GM18517 (cell line): ENCODE results near the gene BRD8.

Experiments used
- ATAC-seq: cut with Tn5 transposase; IDR thresholded peaks from one replicate; pipeline ENCODE4 v1.9.1; 2021; ENCODE audit warnings: mild to moderate bottlenecking, moderate library complexity; ENCODE audit not compliant: unreplicated experiment

BRD8 gene

DNA sequence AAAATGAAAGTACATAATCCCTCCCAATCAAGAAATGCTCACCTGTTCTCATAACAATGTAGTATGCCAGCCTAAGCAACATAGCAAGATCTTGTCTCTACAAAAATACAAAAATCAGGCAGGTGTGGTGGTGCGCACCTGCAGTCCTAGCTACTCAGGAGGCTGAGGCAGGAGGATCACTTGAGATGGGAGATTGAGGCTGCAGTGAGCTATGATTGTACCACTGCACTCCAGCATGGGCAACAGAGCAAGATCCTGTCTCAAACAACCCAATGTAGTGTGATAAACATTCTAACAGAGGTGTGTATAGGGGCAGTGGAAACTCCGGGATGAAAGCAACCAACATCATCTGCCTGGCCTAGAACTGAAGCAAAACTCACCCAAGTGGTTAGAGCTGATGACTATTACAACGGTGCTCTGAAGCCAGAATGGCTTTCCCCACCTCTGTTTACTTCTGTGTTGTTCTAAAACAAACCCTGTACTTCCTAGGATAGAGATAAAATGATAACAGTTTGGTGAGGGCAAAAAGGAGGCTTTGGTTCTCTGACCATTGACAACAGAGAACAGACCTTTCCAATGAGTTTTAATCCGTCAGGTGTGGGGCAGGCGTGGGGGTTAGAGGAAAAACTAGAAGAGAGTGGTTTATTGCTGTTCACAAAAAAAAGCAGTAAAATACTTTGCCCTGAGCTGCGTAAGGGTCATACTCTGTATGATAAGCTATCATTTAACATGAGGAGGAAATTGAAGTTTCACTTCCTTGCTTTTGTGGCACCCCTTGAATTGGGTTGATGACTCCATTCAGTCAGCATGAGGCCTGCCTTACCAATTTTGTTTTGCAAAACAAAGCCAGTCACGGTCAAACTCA lies 75.7 kb downstream of the BRD8 start:
- no peak for ATAC-seq

GRCh38 chr5:138096997-138097828 lies 81.2 kb downstream of the BRD8 start:
- ATAC-seq, result no peak

GRCh38 chr5:138096363-138096762 lies 82.1 kb downstream of the BRD8 start:
- no peak for ATAC-seq

DNA sequence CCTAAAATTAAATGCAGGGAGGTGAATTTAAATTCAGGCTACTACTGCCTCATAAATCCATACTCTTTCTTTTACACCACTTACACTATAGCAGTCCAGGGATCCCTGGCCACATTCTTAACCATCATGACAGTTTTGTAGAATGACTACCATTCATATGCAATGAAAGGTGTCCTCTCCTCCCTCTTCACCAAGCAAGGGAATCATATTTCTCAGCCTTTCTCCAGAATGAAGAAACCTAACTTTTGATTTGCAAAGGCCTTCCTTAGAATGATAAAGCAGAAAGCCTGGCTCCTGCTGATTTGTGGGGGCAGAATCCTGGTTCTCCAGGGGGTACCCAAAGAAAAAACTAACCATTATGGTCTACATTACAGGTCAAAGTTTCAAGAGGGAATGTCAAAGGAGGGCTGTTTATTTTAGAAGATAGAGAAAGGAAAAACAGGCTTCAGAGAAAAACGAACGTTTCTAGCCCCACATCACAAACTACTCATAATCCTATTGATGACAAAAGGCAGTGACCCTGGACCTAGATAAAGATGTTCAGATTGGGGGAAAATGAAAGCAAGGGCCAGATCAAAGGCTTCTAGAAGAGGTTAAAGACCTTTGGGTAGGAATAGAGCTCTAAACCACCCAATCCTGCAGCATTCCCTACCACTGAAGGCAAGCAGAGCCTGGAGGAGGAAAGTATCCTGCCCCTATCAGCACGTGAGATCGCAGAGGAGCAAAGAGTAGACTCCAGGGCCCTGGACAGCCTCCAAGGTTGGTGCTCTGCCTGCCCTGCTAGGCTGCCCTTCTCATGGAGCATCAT lies 83.1 kb downstream of the BRD8 start:
- ATAC-seq, result no peak

DNA sequence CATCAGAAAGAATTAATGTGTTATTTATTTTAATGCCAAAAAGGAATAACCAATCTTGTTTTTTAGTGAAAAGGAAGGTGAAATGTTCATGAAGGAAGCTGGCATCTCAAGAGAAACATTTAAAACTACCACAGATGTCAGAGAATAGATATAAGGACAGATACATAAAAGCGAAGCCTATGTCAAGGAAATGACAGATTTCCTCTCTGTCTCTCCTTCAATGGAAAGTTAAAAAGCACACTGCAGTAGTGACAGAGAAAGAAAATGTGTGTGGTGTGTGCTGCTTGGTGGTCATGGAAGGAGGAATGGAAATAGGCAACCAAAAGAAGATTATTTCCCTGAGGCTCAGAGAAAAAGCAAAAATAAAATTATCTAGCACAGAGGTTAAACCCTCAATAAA lies 85.4 kb downstream of the BRD8 start:
- no peak for ATAC-seq

DNA sequence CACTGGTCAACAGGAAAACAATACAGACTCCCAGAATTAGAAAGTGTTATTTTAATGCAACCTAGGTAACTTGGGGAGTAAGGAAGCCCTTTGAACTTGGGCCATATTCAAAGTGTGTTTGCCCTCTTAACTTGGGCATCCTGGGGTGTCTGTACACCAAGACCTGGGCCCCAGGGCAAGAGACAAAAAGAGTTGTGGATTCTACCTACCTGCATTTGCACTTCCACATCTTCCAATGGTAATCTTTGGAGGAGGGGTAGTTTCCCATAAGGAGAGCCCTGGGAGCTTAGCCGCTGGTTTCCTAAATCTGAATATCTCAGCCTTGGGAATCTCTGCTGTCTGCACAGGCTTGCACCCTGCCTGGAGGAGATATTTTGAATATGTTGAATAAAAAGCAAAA lies 86.1 kb downstream of the BRD8 start:
- ATAC-seq, result no peak

DNA sequence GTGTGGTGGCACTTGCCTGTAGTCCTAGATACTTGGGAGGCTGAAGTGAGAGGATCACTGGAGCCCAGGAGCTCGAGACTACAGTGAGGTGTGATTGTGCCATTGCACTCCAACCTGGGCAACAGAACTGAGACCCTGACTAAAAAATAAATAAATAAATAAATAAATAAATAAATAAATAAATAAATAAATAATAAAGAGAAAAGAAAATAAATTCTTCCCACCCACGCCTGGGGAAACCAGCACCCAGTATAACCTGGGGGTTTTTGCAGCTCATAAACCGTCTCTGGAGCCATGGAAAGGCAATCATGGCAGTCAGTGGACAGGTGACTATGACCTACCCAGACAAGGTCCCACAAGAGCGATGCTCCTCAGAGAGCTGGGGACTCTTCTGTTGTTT lies 86.7 kb downstream of the BRD8 start:
- ATAC-seq, result no peak
